HG02678 (cell line): ENCODE data around the gene PLPP4.

Source experiments
- ATAC-seq: cut with Tn5 transposase; IDR thresholded peaks from one replicate; pipeline ENCODE4 v1.9.1; 2021; ENCODE audit warnings: mild to moderate bottlenecking, moderate library complexity; ENCODE audit not compliant: unreplicated experiment

Gene PLPP4

GRCh38 chr10:120456626-120457430 lies at the start of gene PLPP4:
PLPP4 (plus strand) TSS chr10:120457227; CDS start chr10:120457306, 79 bp downstream.
- no peak for ATAC-seq

DNA sequence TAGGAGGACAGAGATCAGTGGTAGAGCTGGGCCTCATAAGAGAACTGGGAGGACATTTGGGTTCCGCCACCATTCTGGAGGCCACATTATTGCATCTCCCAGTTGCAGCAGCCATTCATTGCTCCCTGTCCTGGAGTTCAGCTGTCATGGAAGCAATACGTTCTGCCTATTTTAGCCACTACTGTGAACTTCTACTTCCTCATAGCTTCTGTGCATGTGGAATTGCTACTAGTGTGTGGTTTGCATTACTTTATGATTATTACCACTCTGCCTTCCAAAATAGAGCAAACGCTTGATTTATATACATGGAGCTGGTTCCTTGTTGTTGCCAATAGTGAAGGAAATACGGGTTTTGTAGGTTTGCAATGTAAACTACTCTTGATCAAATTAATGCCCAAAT lies 47.2 kb upstream of the PLPP4 start:
- no peak for ATAC-seq

DNA sequence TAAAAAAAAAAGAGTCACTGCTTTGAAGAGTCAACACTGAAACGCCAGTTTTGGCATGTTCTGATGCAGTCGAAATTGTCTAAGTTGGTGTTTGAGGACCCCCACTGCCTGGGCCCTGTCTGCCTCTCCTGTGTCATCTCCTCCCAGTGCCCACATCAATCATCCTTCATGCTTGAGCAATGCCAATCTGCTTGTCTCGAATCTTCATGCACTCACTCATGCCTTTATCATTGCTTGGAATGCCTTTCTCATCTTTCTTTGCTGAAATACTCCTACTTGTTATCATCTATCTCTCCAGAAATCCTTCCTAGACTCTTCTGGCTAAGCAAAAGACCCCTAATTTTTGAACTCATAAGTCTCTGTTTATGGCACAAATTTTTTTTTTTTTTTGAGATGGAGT lies 42.1 kb upstream of the PLPP4 start:
- ATAC-seq: no peak

DNA sequence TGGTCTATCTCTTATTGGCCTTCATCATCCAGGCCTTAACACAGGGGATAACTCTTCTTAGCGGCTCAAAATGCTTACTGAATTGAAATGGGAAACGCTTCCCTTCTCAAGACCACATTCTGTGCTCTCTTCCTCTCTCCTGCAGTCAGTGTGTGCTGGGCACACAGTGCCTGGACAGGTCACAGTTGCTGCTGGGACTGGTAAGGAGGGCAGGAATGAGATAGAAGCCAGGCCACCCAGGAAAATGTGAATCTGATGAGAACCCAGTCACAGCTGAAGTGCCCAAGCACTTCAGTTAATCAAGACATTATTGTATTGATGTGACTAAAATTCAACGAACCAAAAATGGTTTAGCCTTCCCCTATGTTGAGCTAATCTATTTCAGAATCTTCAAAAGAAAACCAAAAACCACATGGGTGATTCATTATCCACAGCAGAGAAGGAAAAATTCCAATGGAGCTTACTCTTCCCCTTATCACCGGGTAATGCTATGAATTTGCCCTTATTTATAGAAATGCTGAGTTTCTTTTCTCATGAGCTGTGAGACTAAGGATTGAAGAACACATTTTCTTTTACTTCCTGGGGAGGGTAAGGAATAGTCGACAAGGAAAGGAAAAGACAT lies 41.2 kb upstream of the PLPP4 start:
- no peak for ATAC-seq

- ATAC-seq: no peak
Measured at GRCh38 chr10:120420421-120420820, 36.6 kb upstream of the PLPP4 start.

DNA sequence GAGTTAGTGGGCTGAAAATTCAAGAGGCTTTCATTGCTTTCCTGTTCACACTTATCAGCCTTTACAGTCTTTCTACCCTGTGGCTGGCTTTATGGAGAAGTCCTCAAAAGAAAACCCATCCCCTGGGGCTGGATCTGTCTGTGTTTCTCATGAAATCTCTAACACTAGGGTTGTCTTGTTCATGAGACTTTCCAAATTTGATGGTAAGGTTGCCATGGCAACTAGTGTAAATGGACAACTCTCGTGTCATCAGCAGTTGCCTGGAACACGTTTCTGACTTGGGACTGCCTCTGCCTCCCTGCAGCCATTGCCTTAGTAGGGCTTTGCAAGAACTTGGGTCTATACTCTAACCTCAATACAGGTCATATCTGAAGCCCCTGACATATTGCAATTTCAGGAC lies 35.8 kb upstream of the PLPP4 start:
- ATAC-seq: no peak

GRCh38 chr10:120422457-120422856 lies 34.6 kb upstream of the PLPP4 start:
- ATAC-seq: no peak

GRCh38 chr10:120423431-120424197 lies 33.4 kb upstream of the PLPP4 start:
- peak; percentile 67 for ATAC-seq

DNA sequence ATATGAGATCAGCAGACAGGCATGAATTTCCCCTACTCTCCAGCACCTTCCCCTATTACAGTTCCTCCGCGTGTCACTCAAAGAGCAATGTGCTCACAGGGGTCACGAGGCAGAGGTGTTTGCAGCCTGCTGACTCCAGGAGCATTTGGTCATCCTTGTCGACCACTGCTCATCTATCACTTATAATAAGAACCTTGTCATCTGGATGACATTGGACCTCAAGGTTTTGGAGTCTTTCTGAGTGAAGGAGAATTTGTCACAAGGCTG lies 32.9 kb upstream of the PLPP4 start:
- no peak for ATAC-seq

GRCh38 chr10:120426306-120426705 lies 30.7 kb upstream of the PLPP4 start:
- ATAC-seq: no peak

DNA sequence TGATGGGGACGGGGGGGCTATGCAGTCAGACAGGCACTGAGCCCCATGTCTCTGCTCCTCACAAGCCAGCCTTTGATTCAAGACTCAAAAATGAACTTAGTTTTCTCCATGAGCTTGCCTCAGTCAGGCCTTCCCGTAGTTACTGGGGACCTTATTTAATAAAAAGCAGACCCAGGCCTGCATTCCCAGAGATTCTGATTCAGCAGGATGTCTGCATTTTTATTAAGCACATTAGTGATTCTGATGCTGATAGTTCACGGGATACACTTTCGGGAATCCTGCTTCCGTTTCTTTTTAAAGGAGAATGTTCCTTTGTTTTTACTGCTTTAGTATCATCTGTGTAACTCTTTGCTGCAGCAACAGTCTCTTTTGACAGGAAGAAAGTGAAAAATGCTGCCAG lies 28.3 kb upstream of the PLPP4 start:
- ATAC-seq: no peak

- no peak for ATAC-seq
Measured at GRCh38 chr10:120429395-120429794, 27.6 kb upstream of the PLPP4 start.

DNA sequence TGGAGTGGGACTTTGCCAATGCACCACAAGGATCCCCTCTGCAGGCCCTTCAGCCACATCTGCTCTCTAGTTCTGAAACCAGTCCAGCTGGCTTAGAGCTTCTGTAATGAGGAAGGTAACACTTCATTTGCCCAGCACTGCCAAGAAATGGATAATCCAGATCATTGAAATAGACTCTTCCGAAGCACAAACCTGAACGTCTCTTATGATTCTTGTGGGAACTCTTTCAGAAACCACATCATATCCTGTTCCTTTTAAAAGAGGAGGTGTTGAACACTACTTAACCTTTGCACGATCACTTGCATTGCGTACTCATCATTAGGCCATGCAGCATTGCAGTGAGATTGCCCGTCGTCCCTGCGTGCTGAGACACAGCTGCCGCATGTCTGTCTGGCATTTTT lies 25.8 kb upstream of the PLPP4 start:
- no peak for ATAC-seq

- no peak for ATAC-seq
Measured at GRCh38 chr10:120432209-120432608, 24.8 kb upstream of the PLPP4 start.

GRCh38 chr10:120433141-120433540 lies 23.9 kb upstream of the PLPP4 start:
- no peak for ATAC-seq

GRCh38 chr10:120436439-120437112 lies 20.5 kb upstream of the PLPP4 start:
- ATAC-seq: no peak

GRCh38 chr10:120437541-120437940 lies 19.5 kb upstream of the PLPP4 start:
- ATAC-seq: no peak

DNA sequence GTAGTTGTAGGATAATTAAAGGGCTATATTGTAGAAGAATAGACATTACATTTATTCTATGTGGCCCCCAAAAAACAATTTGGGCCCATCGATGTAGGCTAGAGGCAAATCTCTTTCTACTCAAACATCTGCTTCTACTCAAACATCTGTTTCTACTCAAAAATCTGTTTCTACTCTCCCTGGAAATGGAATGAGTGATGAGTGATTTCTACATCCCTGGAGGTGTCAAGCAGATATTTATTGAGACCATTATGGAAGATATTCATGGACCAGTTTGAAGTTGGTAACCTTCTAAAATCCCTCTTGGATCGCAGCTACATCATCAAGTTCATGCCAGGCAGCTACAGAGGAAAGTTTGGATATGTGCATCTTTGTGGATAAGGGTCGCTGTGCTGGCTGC lies 5.1 kb upstream of the PLPP4 start:
- no peak for ATAC-seq

GRCh38 chr10:120453319-120453718 lies 3.7 kb upstream of the PLPP4 start:
- ATAC-seq: no peak

- ATAC-seq: no peak
Measured at GRCh38 chr10:120453886-120454285, 3.1 kb upstream of the PLPP4 start.

DNA sequence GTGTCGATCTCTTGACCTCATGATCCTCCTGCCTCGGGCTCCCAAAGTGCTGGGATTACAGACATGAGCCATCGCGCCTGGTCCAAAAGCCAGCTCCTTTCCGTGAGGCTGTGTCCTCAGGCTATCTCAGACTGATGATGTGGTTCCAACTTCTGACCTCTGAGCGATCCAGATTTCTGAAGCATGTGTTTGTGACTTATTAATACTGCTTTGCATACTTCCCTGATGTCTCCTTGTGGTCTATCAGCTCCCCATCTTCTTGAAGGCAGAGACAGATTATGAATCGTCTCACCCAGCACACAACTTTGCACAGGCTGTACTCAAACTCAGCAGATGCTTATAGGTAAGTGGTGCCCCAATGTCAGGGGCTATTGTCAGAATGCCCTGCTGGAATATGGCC lies 2.0 kb upstream of the PLPP4 start:
- no peak for ATAC-seq

- ATAC-seq: no peak
Measured at GRCh38 chr10:120455606-120456005, 1.4 kb upstream of the PLPP4 start.
